IMR-90 (cell line): ENCODE measurements around the gene ETV7. TPM values are rescaled to one million over a fixed set of nuclear protein-coding genes. Genes with fewer than 3 reads are reported as not detected.

ENCODE experiments used
- ATAC-seq: fragments of 200-7000 bp; cut with Tn5 transposase; 2 replicates; pipeline ENCODE4 v1.9.1; 2020; ENCODE audit warnings: low read depth, mild to moderate bottlenecking, moderate library complexity
- BruUV-seq: library from RNA; stranded (reverse); fragments of 400-500 nt; replicated peaks from 2 replicates; lab custom pipeline; 2021; lab: Mats Ljungman, UMichigan
- CTCF ChIA-PET: fragments of 300-600 bp; formaldehyde crosslinking; extraction: SDS; loops from one replicate; lab custom pipeline; 2021; ENCODE audit warnings: antibody characterized with exemption; lab: Yijun Ruan, JAX
- POLR2A ChIA-PET: fragments of 300-600 bp; sonication (Branson Sonifier 250); formaldehyde crosslinking; loops from one replicate; lab custom pipeline; 2022; ENCODE audit warnings: antibody characterized with exemption; ENCODE audit not compliant: unreplicated experiment; lab: Charles Lee
- DNase-seq: peaks from one replicate; pipeline ENCODE4 v3.0.0; 2013
- H2AFZ ChIP-seq: replicated peaks from 2 replicates; pipeline ENCODE3; 2013; ENCODE audit warnings: low read length, mild to moderate bottlenecking; ENCODE audit not compliant: poor library complexity
- H2AK5ac ChIP-seq: 2 replicates; pipeline ENCODE4 v1.6.1; 2013; ENCODE audit warnings: low read depth, low read length, inconsistent platforms
- H2AK9ac ChIP-seq: replicated peaks from 2 replicates; pipeline ENCODE3; 2013; ENCODE audit warnings: mild to moderate bottlenecking, low read depth, low read length, moderate library complexity; ENCODE audit not compliant: poor library complexity
- H2BK120ac ChIP-seq: 2 replicates; pipeline ENCODE4 v1.6.1; 2013; ENCODE audit warnings: low read depth, low read length, inconsistent platforms
- H2BK15ac ChIP-seq: 3 replicates; pipeline ENCODE4 v1.6.1; 2013; ENCODE audit warnings: low read depth, low read length, inconsistent platforms
- H2BK20ac ChIP-seq: 2 replicates; pipeline ENCODE4 v1.6.1; 2013; ENCODE audit warnings: low read depth, mild to moderate bottlenecking, inconsistent platforms, low read length, moderate library complexity
- H2BK5ac ChIP-seq: 2 replicates; pipeline ENCODE4 v1.6.1; 2013; ENCODE audit warnings: mild to moderate bottlenecking, low read depth, low read length, inconsistent platforms; ENCODE audit not compliant: poor library complexity, severe bottlenecking
- H3K14ac ChIP-seq: replicated peaks from 2 replicates; pipeline ENCODE4 v1.6.1; 2013; ENCODE audit warnings: low read depth, low read length, inconsistent platforms
- H3K18ac ChIP-seq: 2 replicates; pipeline ENCODE4 v1.6.1; 2013; ENCODE audit warnings: low read depth, low read length, control low read depth
- H3K23ac ChIP-seq: 2 replicates; pipeline ENCODE4 v1.6.1; 2013; ENCODE audit warnings: low read depth, low read length, inconsistent platforms
- H3K27ac ChIP-seq: 2 replicates; pipeline ENCODE4 v1.5.1; 2013; ENCODE audit warnings: mild to moderate bottlenecking, control low read depth, low read length; ENCODE audit not compliant: insufficient read depth
- H3K27me3 ChIP-seq: 2 replicates; pipeline ENCODE4 v1.6.1; 2013; ENCODE audit warnings: low read length; ENCODE audit not compliant: control insufficient read depth, insufficient read depth
- H3K36me3 ChIP-seq: 2 replicates; pipeline ENCODE4 v1.6.1; 2013; ENCODE audit warnings: low read length, mixed read lengths; ENCODE audit not compliant: control insufficient read depth, insufficient read depth
- H3K4ac ChIP-seq: 2 replicates; pipeline ENCODE4 v1.6.1; 2013; ENCODE audit warnings: low read depth, low read length, inconsistent platforms
- H3K4me1 ChIP-seq: 2 replicates; pipeline ENCODE4 v1.6.1; 2013; ENCODE audit warnings: low read length, mixed read lengths; ENCODE audit not compliant: control insufficient read depth, insufficient read depth
- H3K4me2 ChIP-seq: 2 replicates; pipeline ENCODE4 v1.6.1; 2013; ENCODE audit warnings: low read depth, mild to moderate bottlenecking, control low read depth, low read length, moderate library complexity
- H3K4me3 ChIP-seq: 2 replicates; pipeline ENCODE4 v1.5.1; 2013; ENCODE audit warnings: low read depth, mild to moderate bottlenecking, control low read depth, low read length, moderate library complexity; ENCODE audit not compliant: insufficient read depth
- H3K56ac ChIP-seq: 2 replicates; pipeline ENCODE4 v1.6.1; 2013; ENCODE audit warnings: low read length, inconsistent platforms; ENCODE audit not compliant: insufficient read depth; ENCODE audit errors: extremely low read depth
- H3K79me1 ChIP-seq, 2 experiments: 2 replicates each; pipeline ENCODE4 v1.6.1; 2013; ENCODE audit warnings: low read length in 2 of 2, inconsistent platforms in 1 of 2, low read depth in 1 of 2
- H3K9ac ChIP-seq: 2 replicates; pipeline ENCODE4 v1.6.1; 2013; ENCODE audit warnings: low read depth, low read length, control low read depth
- H3K9me1 ChIP-seq: 2 replicates; pipeline ENCODE4 v1.6.1; 2013; ENCODE audit warnings: low read length, inconsistent platforms; ENCODE audit not compliant: insufficient read depth
- H3K9me3 ChIP-seq: 2 replicates; pipeline ENCODE4 v1.6.1; 2013; ENCODE audit warnings: low read length; ENCODE audit not compliant: control insufficient read depth, insufficient read depth
- H4K20me1 ChIP-seq: 2 replicates; pipeline ENCODE4 v1.6.1; 2013; ENCODE audit warnings: low read length, inconsistent platforms; ENCODE audit not compliant: insufficient read depth
- H4K5ac ChIP-seq: 2 replicates; pipeline ENCODE4 v1.6.1; 2013; ENCODE audit warnings: mild to moderate bottlenecking, low read depth, low read length, control low read depth
- H4K8ac ChIP-seq, 2 experiments: 2 replicates each; pipeline ENCODE4 v1.6.1; 2013; ENCODE audit warnings: low read depth in 2 of 2, low read length in 2 of 2, control low read depth in 1 of 2, inconsistent platforms in 1 of 2
- H4K91ac ChIP-seq: 2 replicates; pipeline ENCODE4 v1.6.1; 2013; ENCODE audit warnings: low read depth, low read length, inconsistent platforms; ENCODE audit not compliant: insufficient read depth
- BHLHE40 ChIP-seq: fragments of 150-350 bp; IDR thresholded peaks from 2 replicates; pipeline ENCODE4 v1.6.1; 2016; ENCODE audit warnings: mild to moderate bottlenecking, low read depth, low read length
- CHD1 ChIP-seq: IDR thresholded peaks from 2 replicates; pipeline ENCODE4 v1.6.1; 2012; ENCODE audit warnings: low read depth, low read length, improper control_type of control experiment
- CTCF ChIP-seq: conservative IDR thresholded peaks from 2 replicates; pipeline ENCODE4 v1.5.1; 2012; ENCODE audit warnings: mild to moderate bottlenecking, low read depth, low read length, improper control_type of control experiment
- ELK1 ChIP-seq: fragments of 150-350 bp; IDR thresholded peaks from 2 replicates; pipeline ENCODE4 v1.6.1; 2016; ENCODE audit warnings: low read depth, mild to moderate bottlenecking, low read length, moderate library complexity, borderline replicate concordance
- FOS ChIP-seq: fragments of 150-350 bp; IDR thresholded peaks from 2 replicates; pipeline ENCODE4 v1.6.1; 2016; ENCODE audit warnings: low read depth, low read length
- MAFK ChIP-seq: IDR thresholded peaks from 2 replicates; pipeline ENCODE4 v1.6.1; 2012; ENCODE audit warnings: low read depth, low read length, improper control_type of control experiment
- MAZ ChIP-seq: IDR thresholded peaks from 2 replicates; pipeline ENCODE4 v1.6.1; 2012; ENCODE audit warnings: low read depth, mild to moderate bottlenecking, low read length, improper control_type of control experiment, moderate library complexity, borderline replicate concordance
- MXI1 ChIP-seq: IDR thresholded peaks from 2 replicates; pipeline ENCODE4 v1.6.1; 2012; ENCODE audit warnings: low read depth, mild to moderate bottlenecking, low read length, moderate library complexity, borderline replicate concordance
- NFE2L2 ChIP-seq: fragments of 150-350 bp; IDR thresholded peaks from 2 replicates; pipeline ENCODE4 v1.6.1; 2016; ENCODE audit warnings: low read depth, mild to moderate bottlenecking, low read length
- POLR2A ChIP-seq: IDR thresholded peaks from 2 replicates; pipeline ENCODE4 v1.6.1; 2012; ENCODE audit warnings: mild to moderate bottlenecking, low read depth, low read length
- RAD21 ChIP-seq: IDR thresholded peaks from 2 replicates; pipeline ENCODE4 v1.6.1; 2012; ENCODE audit warnings: low read length, improper control_type of control experiment
- RCOR1 ChIP-seq: IDR thresholded peaks from 2 replicates; pipeline ENCODE4 v1.6.1; 2012; ENCODE audit warnings: mild to moderate bottlenecking, low read length, improper control_type of control experiment; ENCODE audit not compliant: insufficient replicate concordance
- RFX5 ChIP-seq: IDR thresholded peaks from 2 replicates; pipeline ENCODE4 v1.8.0; 2012; ENCODE audit warnings: low read depth, mild to moderate bottlenecking, low read length, moderate library complexity
- SMC3 ChIP-seq: fragments of 150-350 bp; IDR thresholded peaks from 2 replicates; pipeline ENCODE4 v1.6.1; 2016; ENCODE audit warnings: low read depth, mild to moderate bottlenecking, antibody characterized with exemption, low read length, moderate library complexity
- USF2 ChIP-seq: fragments of 150-350 bp; IDR thresholded peaks from 2 replicates; pipeline ENCODE4 v1.6.1; 2017; ENCODE audit warnings: mild to moderate bottlenecking, antibody characterized with exemption, low read length, low read depth
- WGBS, 2 experiments: methylation state at CpG; one replicate each; pipeline versions ENCODE4 v1.1.5 to v1.1.7; 2013; ENCODE audit warnings: missing lambda C conversion rate in 2 of 2; ENCODE audit not compliant: insufficient read length in 1 of 2; ENCODE audit errors: extremely low coverage in 2 of 2; 5-methylcytosine and 5-hydroxymethylcytosine counted together
- dilution Hi-C: fragments of 300-500 bp; cut with HindIII; formaldehyde crosslinking; loops from one replicate; pipeline ENCODE4 v1.14.3; 2018; ENCODE audit warnings: low sequenced_read_pairs; ENCODE audit not compliant: unreplicated experiment
- in situ Hi-C: fragments of 300-500 bp; cut with MboI; formaldehyde crosslinking; loops from 3 replicates; pipeline ENCODE4 v1.14.3; 2019; ENCODE audit warnings: low sequenced_read_pairs, inconsistent platforms, mixed read lengths
- intact Hi-C: fragments of 100-400 bp; cut with micrococcal nuclease; formaldehyde crosslinking; loops from 2 replicates; pipeline ENCODE4 v1.10.0; 2022
- polyA plus RNA-seq, 3 experiments: library from polyadenylated mRNA; depleted of rRNA; stranded (reverse); fragments of >200 nt; gene quantifications; 2 replicates each; pipeline ENCODE4 v1.2.3, GENCODE V29; 2012; ENCODE audit warnings: low replicate concordance in 1 of 3
- total RNA-seq: library from RNA; depleted of rRNA; stranded (reverse); fragments of >200 nt; gene quantifications from 2 replicates; pipeline ENCODE4 v1.2.3, GENCODE V29; 2012

Gene ETV7
- total and polyA plus RNA-seq, 2 of the 4 experiments (the other 2 are of a cell fraction): 0.17 to 0.18 TPM

DNA sequence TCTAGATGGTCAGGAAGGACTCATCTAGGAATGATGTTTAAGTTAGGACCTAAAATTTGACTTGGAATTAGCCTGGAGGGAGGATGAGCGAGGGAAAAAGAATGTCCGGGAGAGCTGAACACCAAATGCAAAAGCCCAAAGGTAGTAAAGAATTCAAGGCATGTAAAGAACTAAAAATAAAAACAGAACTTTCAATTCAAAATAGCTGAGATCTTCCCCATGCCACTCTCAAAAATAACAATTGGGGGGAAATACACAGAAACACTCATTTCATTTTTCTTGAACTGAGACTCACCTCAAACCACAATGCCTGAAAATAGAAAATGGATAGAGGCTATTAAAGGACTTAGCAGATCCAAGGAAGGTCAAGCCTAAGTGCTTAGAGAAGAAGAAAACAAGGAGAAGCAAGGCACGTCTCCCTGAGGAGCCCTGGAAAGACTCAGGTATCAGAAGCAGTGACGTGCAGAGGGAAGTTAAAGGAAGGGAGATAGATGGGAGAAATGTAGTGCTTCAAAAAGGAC, 44.7 kb upstream of the ETV7 start:
- no peak overlapping the region for H3K9ac ChIP-seq
- no peak for TF ChIP-seq RCOR1
- no peak for TF ChIP-seq ELK1
- TF ChIP-seq CHD1: no peak
- TF ChIP-seq POLR2A: no peak
- TF ChIP-seq RAD21: no peak
- no peak for TF ChIP-seq MAZ
- TF ChIP-seq FOS: no peak
- no peak for TF ChIP-seq USF2
- no peak for TF ChIP-seq BHLHE40
- TF ChIP-seq CTCF: no peak
- no peak for TF ChIP-seq NFE2L2
- TF ChIP-seq MAFK: no peak
- TF ChIP-seq RFX5: no peak
- TF ChIP-seq SMC3: no peak
- TF ChIP-seq MXI1: no peak

More for the DNA sequence above, 44.7 kb upstream of the ETV7 start:
- in situ Hi-C loops: no loop called here
- H2AFZ ChIP-seq: peak overlapping the region; percentile 73
- peaks cover 5 to 7% of the 10 kb centered on the region in 2 experiments; a peak in 2 of 4 replicates for H3K79me1 ChIP-seq
- peak overlapping the region; percentile 71; the same call in 2 of the 3 replicates for H2BK15ac ChIP-seq
- H4K20me1 ChIP-seq: no peaks in the 10 kb centered on the region
- peak overlapping the region; percentile 69 for H3K27ac ChIP-seq
- peak; percentile 64 for ATAC-seq
- peaks cover 6% of the 10 kb centered on the region; the same call in 1 of the 2 replicates for H3K9me1 ChIP-seq
- peak overlapping the region; percentile 98 for H3K4ac ChIP-seq
- H3K9me3 ChIP-seq: no peaks in the 10 kb centered on the region; the same call in 1 of the 2 replicates
- H2BK20ac ChIP-seq: peak overlapping the region; percentile 97
- intact Hi-C loops: no loop called here
- H4K5ac ChIP-seq: peak overlapping the region; percentile 40; the same call in 1 of the 2 replicates
- H3K14ac ChIP-seq: peak overlapping the region; percentile 94
- ChIA-PET CTCF (interaction anchor here (1.0 to 1.2 kb wide), 2 partner anchors 9 to 147 kb away, joined by 4 read pairs; no protein-coding TSS in a partner anchor), POLR2A (no interaction called here)
- H3K4me2 ChIP-seq: peak overlapping the region; percentile 26; the same call in 1 of the 2 replicates
- H3K27me3 ChIP-seq: no peaks in the 10 kb centered on the region
- peak overlapping the region; percentile 58; the same call in 1 of the 2 replicates for H3K18ac ChIP-seq
- H3K56ac ChIP-seq: peak overlapping the region; percentile 80
- peak overlapping the region; percentile 93 for H2BK5ac ChIP-seq
- H4K8ac ChIP-seq: peak overlapping the region in 1 of 2 experiments; percentile 91; a peak in 2 of 4 replicates
- peak overlapping the region; percentile 94 for H2AK5ac ChIP-seq
- H2BK120ac ChIP-seq: peak overlapping the region; percentile 98
- BruUV-seq: no TSS peak
- peak overlapping the region; percentile 92 for H4K91ac ChIP-seq
- dilution Hi-C loops: no loop called here
- DNase-seq: peak; percentile 63
- H3K4me1 ChIP-seq: peaks cover 12% of the 10 kb centered on the region
- WGBS, 2 experiments: no CpG with 5 or more reads among the region's 4 CpGs
- no peaks in the 10 kb centered on the region for H3K36me3 ChIP-seq
- no peak overlapping the region for H3K4me3 ChIP-seq
- H3K23ac ChIP-seq: peak overlapping the region; percentile 90; the same call in 1 of the 2 replicates
- H2AK9ac ChIP-seq: no peak overlapping the region
